Smooth muscle cell (in vitro differentiated cells): ENCODE data around the gene PLPP1. TPM values are rescaled to one million over a fixed set of nuclear protein-coding genes. Genes with fewer than 3 reads are reported as not detected.

Experiments
- DNase-seq: peaks from one replicate; lab custom pipeline; 2025; ENCODE audit not compliant: unreplicated experiment; lab: John Stamatoyannopoulos, UW
- H2AFZ ChIP-seq: fragments of 200-600 bp; sonication (generic); 2 replicates; pipeline ENCODE4 v1.6.0; 2016; ENCODE audit warnings: antibody characterized with exemption, low read depth, mild to moderate bottlenecking
- H3F3A ChIP-seq: fragments of 200-600 bp; sonication (generic); 2 replicates; pipeline ENCODE4 v1.6.0; 2017; ENCODE audit warnings: antibody characterized with exemption, low read depth
- H3K27ac ChIP-seq: fragments of 200-600 bp; sonication (generic); 2 replicates; pipeline ENCODE4 v1.5.1; 2016; ENCODE audit warnings: low read depth, mild to moderate bottlenecking
- H3K27me3 ChIP-seq: fragments of 200-600 bp; sonication (generic); 2 replicates; pipeline ENCODE4 v1.6.1; 2016; ENCODE audit warnings: low read depth, mild to moderate bottlenecking
- H3K36me3 ChIP-seq: fragments of 200-600 bp; sonication (generic); 2 replicates; pipeline ENCODE4 v1.5.1; 2016; ENCODE audit warnings: low read depth
- H3K4me1 ChIP-seq: fragments of 200-600 bp; sonication (generic); 2 replicates; pipeline ENCODE4 v1.5.1; 2016; ENCODE audit warnings: low read depth
- H3K4me2 ChIP-seq: fragments of 200-600 bp; sonication (generic); 2 replicates; pipeline ENCODE4 v1.6.0; 2016; ENCODE audit warnings: mild to moderate bottlenecking
- H3K4me3 ChIP-seq: fragments of 200-600 bp; sonication (generic); 2 replicates; pipeline ENCODE4 v1.5.1; 2016; ENCODE audit warnings: mild to moderate bottlenecking
- H3K79me2 ChIP-seq: fragments of 200-600 bp; sonication (generic); 2 replicates; pipeline ENCODE4 v1.6.0; 2016; ENCODE audit warnings: low read depth, mild to moderate bottlenecking
- H3K9ac ChIP-seq: fragments of 200-600 bp; sonication (generic); 2 replicates; pipeline ENCODE4 v1.6.0; 2016; ENCODE audit warnings: low read depth
- H3K9me3 ChIP-seq: fragments of 200-600 bp; sonication (generic); replicated peaks from 2 replicates; pipeline ENCODE4 v1.5.1; 2016; ENCODE audit warnings: low read depth
- H4K20me1 ChIP-seq: fragments of 200-600 bp; sonication (generic); 2 replicates; pipeline ENCODE4 v1.6.0; 2016; ENCODE audit warnings: low read depth
- WGBS: methylation state at CpG from one replicate; pipeline ENCODE4 v1.1.7; 2016; ENCODE audit warnings: low lambda C conversion rate; 5-methylcytosine and 5-hydroxymethylcytosine counted together
- polyA plus RNA-seq: library from polyadenylated mRNA; unstranded; fragments of >200 nt; fragmentation: Nextera tagmentation; extraction: Ambion mirVana; gene quantifications from 2 replicates; pipeline ENCODE4 v1.2.1, GENCODE V29; 2016
- total RNA-seq: library from RNA; depleted of rRNA; stranded (reverse); fragments of >200 nt; gene quantifications from 2 replicates; pipeline ENCODE4 v1.2.3, GENCODE V29; 2014
- TF ChIP-seq, protein P1 (sequence below): fragments of 200-600 bp; sonication (generic); IDR thresholded peaks from 2 replicates; pipeline ENCODE4 v1.5.1; 2017; ENCODE audit warnings: borderline replicate concordance, mild to moderate bottlenecking, antibody characterized with exemption; ENCODE audit not compliant: insufficient read depth, poor library complexity, severe bottlenecking

Gene PLPP1
- total and polyA plus RNA-seq, 2 experiments from 2014 or later, result 47.2 to 108 TPM

DNA sequence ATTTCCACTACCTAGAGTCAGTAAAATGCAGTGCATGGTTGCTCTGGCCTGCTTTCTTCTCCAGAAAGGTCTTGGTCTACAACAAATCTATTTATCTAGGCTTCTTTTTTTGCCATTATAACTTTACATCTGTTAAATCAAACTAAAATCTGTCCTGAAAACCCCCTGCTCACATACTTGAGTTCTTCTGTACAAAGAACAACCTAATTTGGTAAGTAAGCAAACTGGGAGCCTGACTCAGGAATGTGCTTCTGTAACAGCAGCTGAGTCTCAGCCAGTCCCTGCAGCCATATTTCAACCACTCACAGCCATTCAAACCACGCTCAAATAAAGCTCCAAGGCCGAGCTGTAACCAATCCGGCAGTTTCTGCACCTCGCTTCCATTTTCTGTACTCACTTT is 95.8 kb downstream of the PLPP1 start:
- no peaks in the 10 kb centered on the region for H3K27me3 ChIP-seq
- H3K27ac ChIP-seq, result peak overlapping the region; percentile 92
- no peaks in the 10 kb centered on the region for H4K20me1 ChIP-seq
- no peaks in the 10 kb centered on the region for H3K9me3 ChIP-seq
- no peak overlapping the region for H3K4me3 ChIP-seq
- 57% methylated on average over 4 of the region's 4 CpGs for WGBS
- no peak overlapping the region for H2AFZ ChIP-seq
- peak overlapping the region; percentile 28 for H3K9ac ChIP-seq
- peaks cover 30% of the 10 kb centered on the region for H3K4me1 ChIP-seq
- no peaks in the 10 kb centered on the region for H3K36me3 ChIP-seq
- H3F3A ChIP-seq, result peaks cover 26% of the 10 kb centered on the region
- DNase-seq, result no peak
- TF ChIP-seq, protein P1, sequence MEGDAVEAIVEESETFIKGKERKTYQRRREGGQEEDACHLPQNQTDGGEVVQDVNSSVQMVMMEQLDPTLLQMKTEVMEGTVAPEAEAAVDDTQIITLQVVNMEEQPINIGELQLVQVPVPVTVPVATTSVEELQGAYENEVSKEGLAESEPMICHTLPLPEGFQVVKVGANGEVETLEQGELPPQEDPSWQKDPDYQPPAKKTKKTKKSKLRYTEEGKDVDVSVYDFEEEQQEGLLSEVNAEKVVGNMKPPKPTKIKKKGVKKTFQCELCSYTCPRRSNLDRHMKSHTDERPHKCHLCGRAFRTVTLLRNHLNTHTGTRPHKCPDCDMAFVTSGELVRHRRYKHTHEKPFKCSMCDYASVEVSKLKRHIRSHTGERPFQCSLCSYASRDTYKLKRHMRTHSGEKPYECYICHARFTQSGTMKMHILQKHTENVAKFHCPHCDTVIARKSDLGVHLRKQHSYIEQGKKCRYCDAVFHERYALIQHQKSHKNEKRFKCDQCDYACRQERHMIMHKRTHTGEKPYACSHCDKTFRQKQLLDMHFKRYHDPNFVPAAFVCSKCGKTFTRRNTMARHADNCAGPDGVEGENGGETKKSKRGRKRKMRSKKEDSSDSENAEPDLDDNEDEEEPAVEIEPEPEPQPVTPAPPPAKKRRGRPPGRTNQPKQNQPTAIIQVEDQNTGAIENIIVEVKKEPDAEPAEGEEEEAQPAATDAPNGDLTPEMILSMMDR, result no peak
- H3K4me2 ChIP-seq, result peak overlapping the region; percentile 25
- H3K79me2 ChIP-seq, result no peaks in the 10 kb centered on the region

GRCh38 chr5:55437859-55438206 is 96.9 kb downstream of the PLPP1 start:
- H3K79me2 ChIP-seq, result no peaks in the 10 kb centered on the region
- H3K9me3 ChIP-seq, result no peaks in the 10 kb centered on the region
- peak overlapping the region; percentile 92 for H3K27ac ChIP-seq
- peak overlapping the region; percentile 22 for H3K9ac ChIP-seq
- H3K4me1 ChIP-seq, result peaks cover 30% of the 10 kb centered on the region
- H4K20me1 ChIP-seq, result no peaks in the 10 kb centered on the region
- H2AFZ ChIP-seq, result no peak overlapping the region
- peak overlapping the region; percentile 58 for H3K4me2 ChIP-seq
- H3K36me3 ChIP-seq, result no peaks in the 10 kb centered on the region
- 81% methylated on average over 2 of the region's 2 CpGs for WGBS
- no peak for DNase-seq
- no peaks in the 10 kb centered on the region for H3K27me3 ChIP-seq
- TF ChIP-seq, protein P1, result no peak
- peaks cover 26% of the 10 kb centered on the region for H3F3A ChIP-seq
- no peak overlapping the region for H3K4me3 ChIP-seq

- Histone ChIP-seq H3K27me3 (no peaks in the 10 kb centered on the region), H3K9ac (peak overlapping the region; percentile 22), H3K4me1 (peaks cover 30% of the 10 kb centered on the region), H3K27ac (peak overlapping the region; percentile 92), H3F3A (peaks cover 26% of the 10 kb centered on the region), H3K79me2 (no peaks in the 10 kb centered on the region), H3K9me3 (no peaks in the 10 kb centered on the region), H3K4me2 (peak overlapping the region; percentile 58), H4K20me1 (no peaks in the 10 kb centered on the region), H3K36me3 (no peaks in the 10 kb centered on the region), H2AFZ (no peak overlapping the region), H3K4me3 (no peak overlapping the region)
- TF ChIP-seq, protein P1, result no peak
- DNase-seq, result no peak
- WGBS, result 74% methylated on average over 1 of the region's 1 CpG
Measured at GRCh38 chr5:55437452-55437851, 97.3 kb downstream of the PLPP1 start.

DNA sequence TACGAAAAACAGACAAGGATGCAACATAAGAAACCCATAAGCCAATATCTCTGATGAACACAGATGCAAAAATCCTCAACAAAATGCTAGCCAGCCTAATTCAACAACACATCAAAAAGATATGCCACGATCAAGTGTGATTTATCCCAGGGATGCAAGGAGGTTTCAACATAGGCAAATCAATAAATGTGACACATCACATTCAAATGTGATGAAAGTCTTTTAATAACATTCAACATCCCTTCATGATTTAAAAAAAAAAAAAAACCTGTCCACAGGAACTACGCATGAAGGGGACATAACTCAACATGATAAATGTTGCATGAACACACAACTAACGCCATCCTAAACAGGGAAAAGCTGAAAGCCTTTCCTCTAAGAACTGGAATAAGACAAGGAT is 102.2 kb downstream of the PLPP1 start:
- Histone ChIP-seq H4K20me1 (peaks cover 1% of the 10 kb centered on the region), H3K36me3 (no peaks in the 10 kb centered on the region), H3K79me2 (no peaks in the 10 kb centered on the region), H3K4me3 (no peak overlapping the region), H3K4me1 (no peaks in the 10 kb centered on the region), H3K27ac (no peak overlapping the region), H2AFZ (no peak overlapping the region), H3K4me2 (no peak overlapping the region), H3K27me3 (no peaks in the 10 kb centered on the region), H3F3A (peaks cover 9% of the 10 kb centered on the region), H3K9me3 (no peaks in the 10 kb centered on the region), H3K9ac (no peak overlapping the region)
- no peak for DNase-seq
- WGBS, result over 99% methylated on average over 4 of the region's 4 CpGs
- TF ChIP-seq, protein P1, result no peak
